ENCODE data around the gene COL19A1.

The COL19A1 gene

GRCh38 chr6:70236343-70236742, 370.0 kb downstream of the COL19A1 start:
- no peak for DNase-seq

DNA sequence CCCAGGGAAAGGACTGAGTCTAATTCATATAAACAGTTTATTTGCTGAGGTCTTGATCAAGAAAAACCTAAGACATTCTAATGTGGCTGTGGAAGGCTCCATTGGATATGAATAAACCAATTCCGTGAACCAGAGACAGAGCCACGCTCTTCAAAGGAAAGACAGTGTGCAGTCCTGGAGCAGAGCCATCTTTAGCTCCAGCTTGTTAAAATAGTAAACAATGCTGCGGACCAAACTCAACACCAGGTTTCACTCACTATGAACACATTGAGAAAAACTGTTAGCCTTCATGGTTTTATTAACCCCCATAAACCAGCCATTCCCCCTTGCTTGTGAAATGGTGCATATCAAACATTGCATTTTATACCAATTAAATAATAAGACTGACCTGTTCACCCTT, 374.7 kb downstream of the COL19A1 start:
- DNase-seq = no peak

DNA sequence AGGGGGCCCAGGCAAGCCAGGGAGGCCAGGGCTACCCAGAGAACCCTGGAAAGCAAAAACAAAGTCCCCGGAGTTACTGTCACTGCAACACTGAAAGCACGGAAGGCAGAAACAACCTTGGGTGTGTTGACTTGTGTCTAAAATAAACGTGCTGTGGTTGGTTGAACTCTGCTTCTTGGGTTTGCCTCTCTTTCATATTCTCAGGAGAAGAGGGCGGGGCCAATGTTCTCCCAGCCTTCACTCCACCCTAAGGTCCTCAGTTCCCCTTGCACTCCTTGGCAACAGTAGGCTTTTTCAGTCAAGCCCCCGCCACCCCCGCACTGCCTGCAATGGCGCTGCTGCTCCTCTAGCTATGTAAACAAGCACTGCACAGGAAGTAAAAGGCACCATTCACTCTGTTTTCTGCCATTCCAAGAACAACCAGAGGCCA, 375.6 kb downstream of the COL19A1 start:
- DNase-seq = no peak

DNA sequence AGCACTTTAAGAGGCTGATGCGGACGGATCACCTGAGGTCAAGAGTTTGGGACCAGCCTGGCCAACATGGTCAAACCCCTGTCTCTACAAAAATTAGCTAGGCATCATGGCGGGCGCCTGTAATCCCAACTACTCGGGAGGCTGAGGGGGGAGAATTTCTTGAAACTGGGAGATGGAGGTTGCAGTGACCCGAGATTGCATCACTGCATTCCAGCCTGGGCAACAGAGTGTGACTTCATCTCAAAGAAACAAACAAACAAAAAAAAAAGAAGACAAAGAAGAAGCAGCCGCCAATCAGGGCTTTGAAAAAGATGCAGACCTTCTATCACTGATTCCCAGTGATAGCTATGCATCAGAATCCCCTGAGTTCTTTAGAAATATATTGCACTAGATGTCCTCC, 379.8 kb downstream of the COL19A1 start:
- DNase-seq = no peak

DNA sequence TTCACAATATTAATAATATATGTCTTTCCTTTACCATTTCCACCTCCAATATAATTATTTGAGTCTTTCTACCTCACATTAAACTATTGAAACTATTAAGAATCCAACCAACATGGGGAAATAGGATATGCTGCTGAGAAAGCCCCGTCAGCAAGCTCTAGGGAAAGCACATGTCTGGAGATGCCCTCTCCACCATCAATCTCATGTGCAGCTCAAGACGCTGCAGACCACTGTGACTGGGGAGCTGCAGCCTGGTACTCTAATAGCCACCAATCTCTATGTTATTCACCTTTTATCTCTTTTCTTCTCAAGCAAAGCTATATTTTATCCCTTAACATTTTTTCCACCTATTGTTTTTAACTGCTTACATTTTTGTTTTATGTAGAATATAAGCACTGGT, 386.2 kb downstream of the COL19A1 start:
- DNase-seq = no peak

GRCh38 chr6:70253923-70254322, 387.6 kb downstream of the COL19A1 start:
- DNase-seq = no peak

DNA sequence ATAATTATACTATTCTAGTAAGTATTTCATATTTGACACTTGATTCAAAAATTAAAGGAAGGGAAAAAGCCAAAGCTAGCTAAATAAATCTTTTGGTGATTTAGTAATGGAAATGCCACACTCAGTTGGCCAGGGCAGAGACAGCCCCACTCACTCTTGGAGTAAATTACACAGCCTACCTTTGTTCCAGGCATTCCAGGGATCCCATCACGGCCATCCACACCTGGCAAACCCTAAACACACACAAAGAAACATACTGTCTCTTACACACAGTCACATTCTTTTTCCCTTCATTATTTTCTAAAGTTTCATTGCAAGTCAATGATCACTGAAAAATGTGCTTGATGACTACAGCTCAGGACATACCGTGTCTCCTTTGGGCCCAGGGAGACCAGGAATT, 388.4 kb downstream of the COL19A1 start:
- DNase-seq = no peak

DNA sequence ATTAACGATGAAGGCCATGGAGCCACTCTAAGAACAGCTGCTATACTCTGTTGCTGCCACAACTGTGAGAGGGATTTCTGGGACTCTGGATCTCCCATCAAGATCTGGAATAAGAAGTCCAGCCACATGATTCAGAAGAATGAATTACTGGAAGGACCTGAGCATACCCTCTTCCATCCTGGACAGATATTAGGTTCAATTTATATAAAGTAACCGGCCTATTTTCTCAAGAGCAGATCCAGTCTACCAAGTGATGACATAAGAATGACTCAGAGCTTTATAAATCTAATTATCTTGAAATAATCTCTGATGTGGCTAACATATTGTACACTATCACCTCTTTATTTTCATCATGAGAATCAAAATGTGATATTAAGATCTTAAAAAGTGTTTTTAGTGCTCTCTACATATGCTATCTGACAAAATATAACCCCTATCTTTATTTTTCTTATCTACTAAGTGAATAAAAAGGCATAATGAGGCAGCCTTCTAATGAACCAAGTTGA, 391.5 kb downstream of the COL19A1 start:
- no peak for DNase-seq

DNA sequence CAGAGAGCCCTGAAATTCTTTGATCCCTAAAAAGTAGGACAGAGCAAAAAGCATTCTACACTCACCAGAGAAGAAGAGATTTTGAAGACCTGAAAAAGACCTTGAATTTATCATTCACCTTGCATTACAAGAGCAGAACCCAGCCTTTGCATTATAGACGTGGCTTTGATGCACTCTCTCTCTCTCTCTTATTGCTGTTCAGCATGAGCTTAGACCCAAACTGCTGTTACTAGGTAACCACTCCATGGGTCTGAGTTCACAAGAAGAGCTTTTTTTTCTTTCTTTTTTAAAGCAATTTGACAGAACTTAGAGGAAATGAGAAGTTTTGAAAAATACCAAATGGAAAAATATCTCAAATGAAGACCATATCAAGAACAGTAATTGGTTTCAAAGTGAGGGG, 392.1 kb downstream of the COL19A1 start:
- no peak for DNase-seq

Data from NCI-H187 (cell line).